Duodenal mucosa (tissue), 2 donors: ENCODE data around the gene RALY.

Source experiments
- H3K27ac ChIP-seq: one replicate; pipeline ENCODE4 v1.7.0; 2013; ENCODE audit warnings: low read depth, low read length
- H3K27me3 ChIP-seq, 2 donors: one replicate each; pipeline ENCODE4 v1.7.0; 2013; ENCODE audit warnings: low read length in 2 of 2, control low read depth in 1 of 2; ENCODE audit not compliant: insufficient read depth in 2 of 2, control insufficient read depth in 1 of 2
- H3K36me3 ChIP-seq, 2 donors: one replicate each; pipeline ENCODE4 v1.7.0; 2013; ENCODE audit warnings: low read length in 2 of 2, control low read depth in 1 of 2; ENCODE audit not compliant: insufficient read depth in 2 of 2, control insufficient read depth in 1 of 2
- H3K4me1 ChIP-seq, 2 donors: one replicate each; pipeline ENCODE4 v1.7.0; 2013; ENCODE audit warnings: low read length in 2 of 2, control low read depth in 1 of 2; ENCODE audit not compliant: insufficient read depth in 2 of 2, control insufficient read depth in 1 of 2
- H3K4me3 ChIP-seq, 2 donors: one replicate each; pipeline ENCODE4 v1.7.0; 2013; ENCODE audit warnings: low read length in 2 of 2, low read depth in 1 of 2
- H3K9ac ChIP-seq, 2 donors: one replicate each; pipeline ENCODE4 v1.7.0; 2013; ENCODE audit warnings: low read length in 2 of 2, low read depth in 1 of 2
- H3K9me3 ChIP-seq, 2 donors: one replicate each; pipeline ENCODE4 v1.7.0; 2013; ENCODE audit warnings: low read length in 2 of 2, control low read depth in 1 of 2; ENCODE audit not compliant: control insufficient read depth in 1 of 2

The RALY gene

DNA sequence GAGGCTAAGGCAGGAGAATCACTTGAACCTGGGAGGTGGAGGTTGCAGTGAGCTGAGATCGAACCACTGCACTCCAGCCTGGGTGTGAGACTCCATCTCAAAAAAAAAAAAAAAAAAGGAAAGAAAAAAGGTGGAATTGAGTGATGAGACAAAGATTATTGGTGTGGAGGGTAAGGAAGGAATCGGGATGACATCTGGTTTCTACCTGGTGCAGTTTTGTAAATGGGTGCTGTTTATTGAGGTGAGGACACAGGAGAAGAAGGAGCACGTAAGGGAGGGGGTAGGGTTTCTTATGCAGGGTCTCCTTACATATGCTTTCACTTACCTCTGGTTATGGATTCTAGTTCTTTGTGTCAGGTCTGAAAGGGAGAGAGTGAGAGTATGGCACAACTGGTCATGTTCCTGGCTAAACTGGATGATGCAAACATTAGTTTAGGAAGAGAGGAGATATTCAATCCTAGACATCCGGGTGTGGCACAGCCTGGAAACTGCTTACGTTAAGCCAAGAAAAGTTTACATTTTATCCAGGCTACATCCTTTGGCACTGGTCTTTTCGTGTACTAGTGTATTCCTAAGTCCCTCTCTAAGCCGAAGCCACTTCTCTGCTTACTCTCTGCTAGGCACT lies 5.4 kb downstream of the RALY start:
- Histone ChIP-seq H3K4me1 (peaks cover 51 to 58% of the 10 kb centered on the region in 2 donors), H3K27ac (no peak overlapping the region)

DNA sequence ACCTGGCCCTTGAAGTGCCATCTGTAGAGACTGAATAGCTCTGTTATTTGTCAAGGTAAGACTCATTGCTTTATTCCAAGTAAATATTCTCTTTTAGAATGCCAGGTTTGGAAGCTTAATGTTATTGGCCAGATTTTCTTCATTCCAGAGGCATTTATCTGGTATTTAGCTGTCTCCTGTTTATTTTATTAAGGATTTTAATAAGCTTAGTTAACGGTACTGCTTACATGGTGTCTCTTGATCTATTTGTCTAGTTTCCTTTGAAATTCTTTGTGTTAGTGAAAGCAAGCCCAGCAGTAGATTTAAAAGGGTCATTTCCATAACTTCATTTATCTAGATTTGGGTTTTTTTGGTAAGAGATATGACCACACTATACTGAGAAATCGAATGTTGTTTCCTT lies 7.7 kb downstream of the RALY start:
- H3K9me3 ChIP-seq: no peaks in the 10 kb centered on the region
- no peak overlapping the region for H3K9ac ChIP-seq
- H3K4me1 ChIP-seq: peaks cover 36 to 42% of the 10 kb centered on the region in 2 donors
- H3K36me3 ChIP-seq: peaks cover 0 to 3% of the 10 kb centered on the region in 2 donors
- H3K27ac ChIP-seq: no peak overlapping the region
- H3K27me3 ChIP-seq: no peaks in the 10 kb centered on the region
- no peak overlapping the region for H3K4me3 ChIP-seq

More for the DNA sequence above, 5.4 kb downstream of the RALY start:
- no peaks in the 10 kb centered on the region for H3K36me3 ChIP-seq
- no peaks in the 10 kb centered on the region for H3K9me3 ChIP-seq
- H3K4me3 ChIP-seq: no peak overlapping the region
- no peaks in the 10 kb centered on the region for H3K27me3 ChIP-seq
- H3K9ac ChIP-seq: no peak overlapping the region

DNA sequence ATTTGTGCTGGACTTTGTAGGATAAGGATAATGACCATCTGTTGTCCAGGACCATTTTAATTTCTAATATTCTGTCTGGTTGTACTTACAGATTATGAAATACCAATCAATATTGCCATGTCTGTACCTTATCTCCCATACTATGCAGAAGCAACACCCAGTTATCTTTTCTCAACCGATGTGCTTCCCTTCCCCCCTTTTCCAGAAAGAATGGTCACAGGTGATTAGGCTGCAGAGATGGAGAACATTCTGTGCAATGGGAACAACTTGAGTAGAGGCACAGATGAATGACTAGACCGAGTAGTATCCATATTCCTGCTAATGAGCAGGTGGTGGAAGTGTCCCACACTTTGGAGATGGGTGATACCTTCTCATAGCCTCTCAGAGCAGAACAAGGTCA lies 10.5 kb downstream of the RALY start:
- H3K27me3 ChIP-seq: no peaks in the 10 kb centered on the region
- H3K4me1 ChIP-seq: peaks cover 17 to 18% of the 10 kb centered on the region in 2 donors

DNA sequence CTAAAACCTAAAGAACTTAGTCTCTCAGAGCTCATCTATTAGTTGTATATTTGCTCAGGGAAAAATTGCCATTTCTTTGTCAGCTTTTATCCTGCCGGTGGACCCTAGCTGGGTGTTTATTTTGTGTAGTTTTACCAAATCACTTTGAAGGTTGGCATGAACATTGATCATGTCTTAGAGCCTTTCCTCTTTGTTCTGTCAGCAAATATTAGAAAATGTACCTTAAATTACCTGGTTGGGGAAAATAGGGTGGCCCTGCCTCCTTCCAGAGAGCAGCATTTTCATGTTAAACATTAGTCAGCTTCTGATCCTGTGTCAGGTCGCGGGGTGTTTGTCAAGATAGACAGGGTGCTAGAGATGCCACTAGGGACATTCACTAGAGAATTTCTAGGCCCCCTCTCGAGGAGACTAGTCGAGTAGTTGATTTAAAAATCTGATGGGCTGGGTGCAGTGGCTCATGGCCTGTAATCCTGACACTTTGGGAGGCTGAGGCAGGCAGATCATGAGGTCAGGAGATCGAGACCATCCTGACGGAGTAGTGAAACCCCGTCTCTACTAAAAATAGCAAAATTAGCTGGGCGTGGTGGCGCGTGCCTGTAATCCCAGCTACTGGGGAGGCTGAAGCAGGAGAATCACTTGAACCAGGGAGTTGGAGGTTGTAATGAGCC lies 11.2 kb downstream of the RALY start:
- no peak overlapping the region for H3K27ac ChIP-seq
- H3K9me3 ChIP-seq: no peaks in the 10 kb centered on the region
- peaks cover 0 to 3% of the 10 kb centered on the region in 2 donors for H3K36me3 ChIP-seq
- H3K4me3 ChIP-seq: no peak overlapping the region
- no peaks in the 10 kb centered on the region for H3K27me3 ChIP-seq
- peaks cover 17 to 20% of the 10 kb centered on the region in 2 donors for H3K4me1 ChIP-seq
- no peak overlapping the region for H3K9ac ChIP-seq

More for the DNA sequence above, 10.5 kb downstream of the RALY start:
- Histone ChIP-seq H3K27ac (no peak overlapping the region), H3K4me3 (no peak overlapping the region), H3K36me3 (peaks cover 0 to 3% of the 10 kb centered on the region in 2 donors), H3K9ac (no peak overlapping the region), H3K9me3 (no peaks in the 10 kb centered on the region)

DNA sequence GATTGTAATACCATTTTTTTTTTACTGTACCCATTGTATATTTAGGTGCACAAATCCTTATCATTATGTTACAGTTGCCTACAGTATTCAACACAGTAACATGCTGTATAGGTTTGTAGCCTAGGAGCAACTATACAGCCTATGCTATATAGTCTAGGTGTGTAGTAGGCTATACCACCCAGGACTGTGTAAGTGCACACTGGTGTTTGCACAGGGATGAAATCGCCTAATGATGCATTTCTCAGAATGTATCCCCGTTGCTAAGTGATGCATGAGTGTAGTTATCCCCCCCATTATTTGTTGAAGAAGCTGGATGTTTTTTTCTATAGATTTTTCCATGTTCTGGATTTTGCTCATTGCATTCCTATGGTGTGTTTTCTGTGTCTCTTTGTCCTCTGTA lies 12.9 kb downstream of the RALY start:
- Histone ChIP-seq H3K9ac (no peak overlapping the region), H3K9me3 (no peaks in the 10 kb centered on the region), H3K4me3 (no peak overlapping the region), H3K36me3 (peaks cover 0 to 3% of the 10 kb centered on the region in 2 donors), H3K4me1 (peaks cover 15 to 21% of the 10 kb centered on the region in 2 donors), H3K27ac (no peak overlapping the region), H3K27me3 (no peaks in the 10 kb centered on the region)

- Histone ChIP-seq H3K9me3 (no peaks in the 10 kb centered on the region), H3K4me3 (no peak overlapping the region), H3K9ac (no peak overlapping the region), H3K36me3 (peaks cover 0 to 3% of the 10 kb centered on the region in 2 donors), H3K27me3 (no peaks in the 10 kb centered on the region), H3K27ac (no peak overlapping the region), H3K4me1 (peaks cover 22 to 27% of the 10 kb centered on the region in 2 donors)
These were observed 14.8 kb downstream of the RALY start for GRCh38 chr20:34008477-34008876.

DNA sequence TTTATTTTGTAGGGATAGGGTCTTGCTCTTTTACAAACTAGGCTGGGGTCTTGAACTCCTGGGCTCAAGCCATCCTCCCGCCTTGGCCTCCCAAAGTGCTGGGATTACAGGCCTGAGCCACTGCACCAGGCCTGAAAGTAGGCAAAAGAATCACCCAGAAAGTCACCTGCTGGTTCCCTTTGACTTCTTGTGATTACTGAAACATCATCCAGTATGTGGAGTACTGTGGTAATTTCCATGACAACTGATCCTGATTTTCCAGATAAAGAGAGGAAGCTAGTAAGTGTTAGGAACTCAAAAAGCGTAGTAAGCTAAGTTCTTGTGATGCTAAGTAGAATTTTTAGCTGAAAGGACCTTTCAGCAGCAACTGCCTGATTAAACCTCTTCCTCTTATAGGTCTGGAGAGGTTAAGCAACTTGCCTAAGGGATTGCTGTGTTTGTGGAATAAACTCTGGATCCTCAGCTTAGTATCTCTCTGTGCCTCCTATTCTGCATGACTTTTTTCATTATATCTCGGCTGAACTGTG lies 16.8 kb downstream of the RALY start:
- H3K36me3 ChIP-seq: no peaks in the 10 kb centered on the region
- H3K4me1 ChIP-seq: peaks cover 22 to 36% of the 10 kb centered on the region in 2 donors
- no peak overlapping the region for H3K27ac ChIP-seq
- H3K9me3 ChIP-seq: no peaks in the 10 kb centered on the region
- no peaks in the 10 kb centered on the region for H3K27me3 ChIP-seq
- no peak overlapping the region for H3K4me3 ChIP-seq
- no peak overlapping the region for H3K9ac ChIP-seq

- H3K36me3 ChIP-seq: no peaks in the 10 kb centered on the region
- H3K9ac ChIP-seq: no peak overlapping the region
- no peaks in the 10 kb centered on the region for H3K9me3 ChIP-seq
- no peaks in the 10 kb centered on the region for H3K27me3 ChIP-seq
- no peak overlapping the region for H3K27ac ChIP-seq
- H3K4me1 ChIP-seq: peaks cover 30 to 44% of the 10 kb centered on the region in 2 donors
- no peak overlapping the region for H3K4me3 ChIP-seq
These were observed 17.6 kb downstream of the RALY start for GRCh38 chr20:34011275-34011674.

- Histone ChIP-seq H3K4me1 (peaks cover 41 to 55% of the 10 kb centered on the region in 2 donors), H3K4me3 (no peak overlapping the region), H3K9me3 (no peaks in the 10 kb centered on the region), H3K27me3 (no peaks in the 10 kb centered on the region), H3K27ac (no peak overlapping the region), H3K36me3 (no peaks in the 10 kb centered on the region), H3K9ac (no peak overlapping the region)
These were observed 18.6 kb downstream of the RALY start for GRCh38 chr20:34012330-34012729.

- Histone ChIP-seq H3K4me1 (peaks cover 45 to 59% of the 10 kb centered on the region in 2 donors), H3K9ac (no peak overlapping the region), H3K27ac (no peak overlapping the region), H3K36me3 (no peaks in the 10 kb centered on the region), H3K27me3 (no peaks in the 10 kb centered on the region), H3K4me3 (no peak overlapping the region), H3K9me3 (no peaks in the 10 kb centered on the region)
These were observed 19.0 kb downstream of the RALY start for GRCh38 chr20:34012735-34013134.
